ENCODE data around the gene MAPK8.
A peak's percentile ranks its signal among the peaks of the same experiment; 100 is the strongest.
"Not testable (repeated sequence)": the region's sequence is repeated elsewhere in the genome, so short reads cannot be mapped to it uniquely, and the experiment has no call there.

The MAPK8 gene

GRCh38 chr10:48336978-48337599, 30.6 kb downstream of the MAPK8 start:
- no peak for DNase-seq (ENCODE audit: low spot score)

GRCh38 chr10:48340734-48341133, 34.3 kb downstream of the MAPK8 start:
- DNase-seq (ENCODE audit: low spot score) = no peak

GRCh38 chr10:48343106-48343505, 36.6 kb downstream of the MAPK8 start:
- DNase-seq (ENCODE audit: low spot score) = no peak

- DNase-seq (ENCODE audit: low spot score) = no peak
Measured at GRCh38 chr10:48343921-48344598, 37.6 kb downstream of the MAPK8 start.

GRCh38 chr10:48346248-48346647, 39.8 kb downstream of the MAPK8 start:
- DNase-seq (ENCODE audit: low spot score) = not testable (repeated sequence)

- DNase-seq (ENCODE audit: low spot score) = not testable (repeated sequence)
Measured at GRCh38 chr10:48347539-48347938, 41.1 kb downstream of the MAPK8 start.

- not testable (repeated sequence) for DNase-seq (ENCODE audit: low spot score)
Measured at GRCh38 chr10:48347943-48348342, 41.5 kb downstream of the MAPK8 start.

GRCh38 chr10:48353246-48353645, 46.8 kb downstream of the MAPK8 start:
- DNase-seq (ENCODE audit: low spot score) = no peak

- no peak for DNase-seq (ENCODE audit: low spot score)
Measured at GRCh38 chr10:48357631-48358030, 51.2 kb downstream of the MAPK8 start.

- DNase-seq (ENCODE audit: low spot score) = no peak
Measured at GRCh38 chr10:48358162-48358561, 51.7 kb downstream of the MAPK8 start.

- DNase-seq (ENCODE audit: low spot score) = no peak
Measured at GRCh38 chr10:48358838-48359237, 52.4 kb downstream of the MAPK8 start.

GRCh38 chr10:48361176-48361575, 54.7 kb downstream of the MAPK8 start:
- DNase-seq (ENCODE audit: low spot score) = no peak

GRCh38 chr10:48363617-48364355, 57.3 kb downstream of the MAPK8 start:
- DNase-seq (ENCODE audit: low spot score) = peak; percentile 15

- DNase-seq (ENCODE audit: low spot score) = no peak
Measured at GRCh38 chr10:48364659-48365405, 58.4 kb downstream of the MAPK8 start.

- DNase-seq (ENCODE audit: low spot score) = no peak
Measured at GRCh38 chr10:48365668-48366067, 59.2 kb downstream of the MAPK8 start.

GRCh38 chr10:48366261-48366660, 59.8 kb downstream of the MAPK8 start:
- no peak for DNase-seq (ENCODE audit: low spot score)

GRCh38 chr10:48369501-48369900, 63.0 kb downstream of the MAPK8 start:
- DNase-seq (ENCODE audit: low spot score) = no peak

- no peak for DNase-seq (ENCODE audit: low spot score)
Measured at GRCh38 chr10:48377751-48378530, 71.5 kb downstream of the MAPK8 start.

GRCh38 chr10:48378675-48379074, 72.2 kb downstream of the MAPK8 start:
- no peak for DNase-seq (ENCODE audit: low spot score)

GRCh38 chr10:48381971-48382370, 75.5 kb downstream of the MAPK8 start:
- no peak for DNase-seq (ENCODE audit: low spot score)

GRCh38 chr10:48382982-48383381, 76.5 kb downstream of the MAPK8 start:
- no peak for DNase-seq (ENCODE audit: low spot score)

GRCh38 chr10:48383393-48383792, 76.9 kb downstream of the MAPK8 start:
- no peak for DNase-seq (ENCODE audit: low spot score)

Data from HuH-7 (cell line).